ENCODE measurements around the gene MRPS23. TPM values are rescaled to one million over a fixed set of nuclear protein-coding genes. Genes with fewer than 3 reads are reported as not detected.

Gene MRPS23
- total and polyA plus RNA-seq, 2 of the 4 experiments (the other 2 are of a cell fraction), result 23.5 to 37.3 TPM

GRCh38 chr17:57866723-57867122, 16.9 kb upstream of the MRPS23 start:
- peak overlapping the region; percentile 90; the same call in 1 of the 2 replicates for H2BK20ac ChIP-seq (ENCODE audit: low read depth, low read length)
- no peaks in the 10 kb centered on the region for H3K9me3 ChIP-seq (ENCODE audit: control insufficient read depth, insufficient read depth, low read length)
- TF ChIP-seq MAFK (IDR thresholded peaks at IDR 0.05; ENCODE audit: low read depth, low read length) (no peak), CHD1 (IDR thresholded peaks at IDR 0.05; ENCODE audit: low read depth, low read length) (no peak), SMC3 (IDR thresholded peaks at IDR 0.05; ENCODE audit: low read depth, low read length) (no peak), RFX5 (IDR thresholded peaks at IDR 0.05; ENCODE audit: low read depth, low read length) (no peak), RAD21 (IDR thresholded peaks at IDR 0.05; ENCODE audit: low read length) (no peak), ELK1 (IDR thresholded peaks at IDR 0.05; ENCODE audit: borderline replicate concordance, low read depth, low read length) (no peak), CEBPB (IDR thresholded peaks at IDR 0.05; ENCODE audit: low read depth, low read length) (no peak), NFE2L2 (IDR thresholded peaks at IDR 0.05; ENCODE audit: low read depth, low read length) (no peak), MXI1 (IDR thresholded peaks at IDR 0.05; ENCODE audit: borderline replicate concordance, low read depth, low read length) (no peak), FOS (IDR thresholded peaks at IDR 0.05; ENCODE audit: low read depth, low read length) (no peak), RCOR1 (IDR thresholded peaks at IDR 0.05; ENCODE audit: insufficient replicate concordance, low read length) (no peak), MAZ (IDR thresholded peaks at IDR 0.05; ENCODE audit: borderline replicate concordance, low read depth, low read length) (no peak)
- 0 out of 3 replicates have a peak overlapping the region, but pooled peaks have one; percentile 90 for H2BK15ac ChIP-seq (ENCODE audit: low read depth, low read length)
- peaks cover 8 to 33% of the 10 kb centered on the region in 2 experiments; a peak in 3 of 4 replicates for H3K79me1 ChIP-seq (ENCODE audit: low read depth in 1 of 2, low read length in 2 of 2)
- H3K4me3 ChIP-seq (ENCODE audit: insufficient read depth, low read depth, low read length), result no peak overlapping the region
- H3K9me1 ChIP-seq (ENCODE audit: insufficient read depth, low read length), result peaks cover 19% of the 10 kb centered on the region
- no peak overlapping the region for H3K23ac ChIP-seq (ENCODE audit: low read depth, low read length)
- H4K20me1 ChIP-seq (ENCODE audit: insufficient read depth, low read length), result no peaks in the 10 kb centered on the region
- H3K4me2 ChIP-seq (ENCODE audit: low read depth, low read length), result no peak overlapping the region
- DNase-seq, result no peak
- H2BK5ac ChIP-seq (ENCODE audit: low read depth, low read length, poor library complexity, severe bottlenecking), result peak overlapping the region; percentile 96
- no peak for ATAC-seq (ENCODE audit: low read depth)
- in situ Hi-C loops (cut with MboI; ENCODE audit: low sequenced_read_pairs) (loop anchor here (25.0 kb wide), 1 partner anchor 471 kb away; the partner anchor contains the start of gene TSPOAP1), dilution Hi-C loops (cut with HindIII; ENCODE audit: low sequenced_read_pairs, unreplicated experiment) (loop anchor here (25.0 kb wide), 1 partner anchor 121 kb away; the partner anchor contains the start of gene VEZF1), intact Hi-C loops (cut with micrococcal nuclease) (no loop called here)
- H3K56ac ChIP-seq (ENCODE audit: extremely low read depth, insufficient read depth, low read length), result no peak overlapping the region
- BruUV-seq (replicated peaks), result no TSS peak
- peak overlapping the region; percentile 98; the same call in 1 of the 2 replicates for H2BK120ac ChIP-seq (ENCODE audit: low read depth, low read length)
- no peak overlapping the region; the same call in 1 of the 2 replicates for H3K27ac ChIP-seq (ENCODE audit: insufficient read depth, low read length)
- peak overlapping the region in 1 of 2 experiments; percentile 87; a peak in 2 of 4 replicates for H4K8ac ChIP-seq (ENCODE audit: low read depth in 2 of 2, low read length in 2 of 2)
- peak overlapping the region; percentile 97 for H2AK9ac ChIP-seq (replicated peaks; ENCODE audit: low read depth, low read length, poor library complexity)
- no peaks in the 10 kb centered on the region for H3K27me3 ChIP-seq (ENCODE audit: control insufficient read depth, insufficient read depth, low read length)
- H3K4ac ChIP-seq (ENCODE audit: low read depth, low read length), result peak overlapping the region; percentile 99
- H2AK5ac ChIP-seq (ENCODE audit: low read depth, low read length), result peak overlapping the region; percentile 95
- H2AFZ ChIP-seq (replicated peaks; ENCODE audit: low read length, poor library complexity), result no peak overlapping the region
- peak overlapping the region; percentile 94; the same call in 1 of the 2 replicates for H3K14ac ChIP-seq (replicated peaks; ENCODE audit: low read depth, low read length)
- H4K91ac ChIP-seq (ENCODE audit: insufficient read depth, low read depth, low read length), result 0 out of 2 replicates have a peak overlapping the region, but pooled peaks have one; percentile 12
- H3K9ac ChIP-seq (ENCODE audit: low read depth, low read length), result no peak overlapping the region
- H3K18ac ChIP-seq (ENCODE audit: low read depth, low read length), result no peak overlapping the region
- no peak overlapping the region for H4K5ac ChIP-seq (ENCODE audit: low read depth, low read length)
- 100% methylated on average over 3 of the region's 5 CpGs; no CpG with 5 or more reads in 1 of the 2 experiments for WGBS, 2 experiments (ENCODE audit: extremely low coverage in 2 of 2, insufficient read length in 1 of 2)
- ChIA-PET CTCF (no interaction called here), POLR2A (ENCODE audit: unreplicated experiment) (no interaction called here)
- H3K36me3 ChIP-seq (ENCODE audit: control insufficient read depth, insufficient read depth, low read length), result peaks cover 18% of the 10 kb centered on the region
- H3K4me1 ChIP-seq (ENCODE audit: control insufficient read depth, insufficient read depth, low read length), result peaks cover 37% of the 10 kb centered on the region

All from IMR-90 (cell line).